GM19099 (cell line): ENCODE results near the gene HECTD2.

ENCODE experiments used
- POLR2A ChIP-seq: IDR thresholded peaks from 3 replicates; pipeline ENCODE4 v1.6.1; 2011; ENCODE audit warnings: low read depth; ENCODE audit not compliant: insufficient read length; ENCODE audit errors: extremely low read depth

Gene HECTD2

GRCh38 chr10:91496016-91496415, 85.9 kb downstream of the HECTD2 start:
- no peak for TF ChIP-seq POLR2A

- no peak for TF ChIP-seq POLR2A
Observed at GRCh38 chr10:91511549-91512330, 101.6 kb downstream of the HECTD2 start.

GRCh38 chr10:91512458-91512857, 102.3 kb downstream of the HECTD2 start:
- no peak for TF ChIP-seq POLR2A

- no peak for TF ChIP-seq POLR2A
Observed at GRCh38 chr10:91513598-91514424, 103.7 kb downstream of the HECTD2 start.

- TF ChIP-seq POLR2A = no peak
Observed at GRCh38 chr10:91514787-91515186, 104.6 kb downstream of the HECTD2 start.

- TF ChIP-seq POLR2A = no peak
Observed at GRCh38 chr10:91517394-91517793, 107.2 kb downstream of the HECTD2 start.

GRCh38 chr10:91519899-91520514, 109.9 kb downstream of the HECTD2 start:
- TF ChIP-seq POLR2A = no peak

GRCh38 chr10:91520661-91521060, 110.5 kb downstream of the HECTD2 start:
- no peak for TF ChIP-seq POLR2A

GRCh38 chr10:91521439-91521838, 111.3 kb downstream of the HECTD2 start:
- TF ChIP-seq POLR2A = no peak

- TF ChIP-seq POLR2A = no peak
Observed at GRCh38 chr10:91525896-91526712, 116.0 kb downstream of the HECTD2 start.

- no peak for TF ChIP-seq POLR2A
Observed at GRCh38 chr10:91528080-91528479, 117.9 kb downstream of the HECTD2 start.

GRCh38 chr10:91528768-91529167, 118.6 kb downstream of the HECTD2 start:
- TF ChIP-seq POLR2A = no peak

- no peak for TF ChIP-seq POLR2A
Observed at GRCh38 chr10:91536111-91536510, 126.0 kb downstream of the HECTD2 start.

- TF ChIP-seq POLR2A = no peak
Observed at GRCh38 chr10:91536733-91537132, 126.6 kb downstream of the HECTD2 start.
